ENCODE data around the gene CFAP298.

GRCh38 chr21:32612075-32612998, at the start of gene CFAP298:
- TF ChIP-seq CTCF (IDR thresholded peaks at IDR 0.05) (peak in 1 of 6 experiments; percentile 13), POLR2A (IDR thresholded peaks at IDR 0.05) (no peak)
